ENCODE data around the gene UBE3B.

Gene UBE3B

DNA sequence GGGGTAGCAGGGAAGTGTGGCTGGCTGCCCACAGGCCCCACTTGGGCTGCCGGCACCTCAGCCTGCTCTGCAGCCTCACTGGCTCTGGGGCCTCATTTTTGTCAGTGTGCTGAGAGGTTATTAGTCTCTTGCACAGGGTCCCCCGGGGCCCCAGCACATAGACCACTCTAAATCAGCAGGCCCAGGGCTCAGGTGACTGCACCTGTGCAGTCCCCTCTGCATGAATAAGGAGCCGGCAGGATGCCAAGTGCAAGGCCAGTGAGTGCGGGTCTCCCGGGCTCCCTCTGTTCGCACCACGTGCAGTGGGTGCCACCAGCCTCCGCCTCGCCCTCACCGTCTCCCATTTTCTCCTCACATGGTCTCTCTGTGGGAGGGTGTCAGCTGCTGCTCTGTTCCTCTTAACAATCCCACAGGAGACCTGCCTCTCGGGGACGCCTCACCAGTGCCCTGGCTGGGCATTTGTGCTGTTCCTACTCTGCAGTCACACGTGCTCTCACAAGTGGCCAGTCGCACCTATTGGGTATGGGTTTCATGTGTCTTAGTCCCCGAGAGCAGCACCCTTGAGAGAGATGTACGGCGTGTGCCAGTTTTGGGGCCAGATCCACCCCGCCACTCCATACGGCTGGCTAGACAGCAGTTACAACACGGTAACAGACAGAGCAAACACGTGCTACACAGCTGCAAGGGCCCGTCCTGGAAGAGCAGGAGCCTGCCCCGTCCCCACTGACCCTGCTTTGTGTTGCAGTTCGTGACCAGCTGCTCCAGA lies 55.5 kb downstream of the UBE3B start:
- DNase-seq: no peak

DNA sequence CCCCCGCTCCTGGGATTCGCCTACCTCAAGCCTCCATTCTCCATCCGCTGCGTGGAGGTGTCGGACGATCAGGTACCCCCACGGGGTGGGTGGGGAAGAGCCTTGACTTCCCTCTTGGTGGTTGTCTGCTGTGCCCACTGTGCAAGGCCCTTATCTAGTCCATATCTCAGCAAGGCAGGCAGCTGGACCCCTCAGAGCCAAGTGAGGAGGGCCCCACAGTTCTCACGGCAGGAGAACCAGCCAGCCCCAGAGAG lies 56.0 kb downstream of the UBE3B start:
- DNase-seq: no peak

GRCh38 chr12:109534456-109534855 lies 57.0 kb downstream of the UBE3B start:
- no peak for DNase-seq

- no peak for DNase-seq
These were observed 57.9 kb downstream of the UBE3B start for GRCh38 chr12:109535231-109535862.

DNA sequence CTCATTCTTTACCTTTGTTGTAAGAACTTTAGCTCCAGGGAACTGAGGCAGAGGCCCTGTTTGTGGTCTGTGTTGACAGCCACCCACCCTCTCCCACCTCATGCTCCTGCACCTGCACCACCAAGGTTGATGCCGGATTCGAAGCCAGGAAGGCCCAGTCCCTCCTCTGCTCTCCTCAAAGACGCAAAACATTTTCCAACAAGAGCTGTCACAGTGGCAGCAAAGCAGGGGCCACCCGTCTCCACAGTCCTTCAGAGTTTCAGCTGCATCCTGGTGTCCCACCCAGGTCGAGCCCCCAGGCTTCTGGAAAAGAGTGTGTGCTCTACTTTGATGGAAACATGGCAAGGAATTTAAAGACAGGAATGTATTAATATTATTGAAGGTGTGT lies 58.4 kb downstream of the UBE3B start:
- DNase-seq: no peak

DNA sequence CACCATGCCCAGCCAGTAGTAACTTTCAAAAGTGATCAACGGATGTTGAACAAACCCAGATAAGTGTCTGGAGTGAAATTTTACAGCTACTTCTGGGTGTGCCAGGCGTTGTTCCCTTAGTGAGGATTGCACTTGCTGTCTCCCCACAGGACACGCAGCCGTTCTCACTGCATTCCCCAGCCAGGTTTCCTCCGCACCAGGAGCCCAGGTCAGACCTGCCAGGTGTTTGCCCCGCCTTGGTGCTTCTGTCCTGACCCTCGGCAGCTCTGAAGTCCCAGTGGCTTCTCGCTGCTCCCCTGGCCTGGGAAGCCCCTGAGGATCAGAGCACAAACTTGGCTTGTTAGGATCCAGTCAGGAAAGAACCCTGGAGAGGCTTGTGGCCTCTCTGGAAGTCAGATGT lies 59.7 kb downstream of the UBE3B start:
- DNase-seq: no peak

- DNase-seq: no peak
These were observed 60.9 kb downstream of the UBE3B start for GRCh38 chr12:109538191-109538863.

DNA sequence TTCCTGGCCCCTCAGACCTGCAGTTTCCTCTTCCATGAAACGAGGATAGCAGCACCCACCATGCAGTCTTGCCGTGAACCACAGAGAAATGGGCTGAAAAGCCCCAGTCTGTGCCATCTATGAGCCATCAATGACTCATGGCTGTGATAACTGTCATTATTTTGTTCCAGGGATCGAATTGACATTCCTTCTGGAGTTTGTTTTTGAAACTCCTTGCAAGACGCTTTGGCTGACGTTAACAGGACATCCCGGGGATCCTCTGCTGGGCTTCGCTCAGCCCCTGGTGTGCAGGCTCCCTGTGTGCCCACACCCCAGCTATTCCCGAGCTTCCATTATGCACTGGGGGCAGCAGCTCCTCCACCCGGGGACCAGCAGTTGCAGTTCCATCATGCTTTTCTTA lies 62.1 kb downstream of the UBE3B start:
- no peak for DNase-seq

DNA sequence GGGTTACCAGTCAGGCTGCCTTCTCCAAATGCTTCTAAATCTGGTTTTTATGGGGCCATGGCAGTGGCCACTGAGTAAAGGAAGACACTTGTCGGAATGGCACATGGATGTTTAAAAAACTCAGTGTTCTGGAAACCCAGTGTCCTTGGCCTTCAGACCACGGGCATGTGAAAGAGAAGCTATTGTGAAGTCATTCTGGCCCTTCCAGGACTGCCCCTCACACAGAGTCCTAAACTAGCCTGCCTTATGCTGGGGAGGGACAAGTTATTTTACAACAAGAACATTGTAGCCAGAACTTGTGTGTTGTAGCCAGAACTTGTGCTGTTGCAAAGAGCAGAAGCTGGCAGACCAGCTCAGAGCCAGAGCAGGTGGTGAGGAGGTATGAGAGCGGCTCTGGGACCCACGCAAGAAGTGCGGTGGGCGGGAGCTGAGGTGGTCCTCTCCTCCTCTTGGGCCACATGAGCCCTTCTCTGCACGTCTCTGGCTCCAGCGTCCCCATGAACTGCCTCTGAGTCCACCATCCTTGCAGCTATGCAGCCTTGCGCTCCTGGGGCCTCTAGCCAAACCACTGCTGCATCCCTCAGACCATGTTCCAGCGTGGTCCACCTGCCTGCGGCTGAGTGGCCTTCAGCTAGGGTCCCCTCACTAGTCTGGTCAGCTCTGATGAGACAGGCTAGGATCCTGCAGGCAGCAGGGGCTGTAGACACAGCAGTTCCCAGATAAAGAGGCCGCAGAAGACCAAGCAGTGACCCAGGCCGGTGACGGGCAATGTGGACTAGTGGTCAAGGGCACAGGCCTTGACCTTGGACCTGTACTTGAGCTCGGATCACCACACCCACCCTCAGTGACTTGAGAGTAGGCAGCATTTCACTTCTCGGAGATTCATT lies 63.3 kb downstream of the UBE3B start:
- DNase-seq: no peak

- no peak for DNase-seq
These were observed 63.9 kb downstream of the UBE3B start for GRCh38 chr12:109541413-109541726.

GRCh38 chr12:109542014-109542413 lies 64.6 kb downstream of the UBE3B start:
- DNase-seq: no peak

DNA sequence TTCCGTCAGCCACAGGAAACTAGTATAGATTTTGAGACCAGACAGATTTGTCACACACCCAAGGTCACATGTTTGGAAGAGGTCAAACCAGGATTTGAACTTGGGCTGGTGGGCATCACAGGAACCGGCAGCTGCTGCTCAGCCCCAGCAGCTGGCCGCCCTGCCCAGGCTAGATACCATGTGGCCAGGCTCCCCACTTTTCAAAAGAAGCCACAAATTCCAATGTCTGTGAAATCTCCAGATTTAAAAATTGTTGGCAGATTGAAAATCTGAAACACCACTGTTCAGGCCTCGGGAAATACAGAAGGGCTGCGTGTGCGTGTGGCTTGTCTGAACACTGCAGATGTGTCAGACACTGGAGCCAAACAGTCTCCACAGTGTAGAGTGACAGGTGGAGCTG lies 65.4 kb downstream of the UBE3B start:
- DNase-seq: no peak

DNA sequence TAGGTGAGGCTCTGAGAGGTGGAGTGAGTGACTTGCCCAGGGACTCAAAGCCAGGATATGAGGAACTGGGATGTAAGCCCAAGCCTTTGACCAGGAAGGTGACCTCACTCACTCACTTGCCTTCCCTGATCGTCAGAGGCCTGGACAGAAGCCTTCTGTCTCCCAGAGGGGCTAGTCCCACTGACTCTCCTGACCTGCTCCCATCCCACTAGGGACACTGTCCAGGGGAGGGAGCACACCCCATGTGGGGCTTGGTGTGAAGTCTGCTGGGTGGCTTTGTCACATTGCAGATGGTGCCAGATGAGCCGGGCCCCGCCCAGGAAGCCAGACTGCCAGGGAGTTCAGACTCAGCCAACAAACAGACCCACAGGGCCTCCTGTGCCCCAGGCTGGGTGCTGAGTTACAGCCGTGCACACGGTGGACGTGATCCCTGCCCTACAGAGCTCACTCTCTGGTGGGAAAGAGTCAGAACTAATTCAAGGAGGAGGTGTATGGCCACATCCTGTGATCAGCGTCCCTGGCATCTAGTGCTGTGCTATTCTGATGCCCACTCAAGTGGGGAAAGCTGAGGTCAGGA lies 67.6 kb downstream of the UBE3B start:
- DNase-seq: peak; percentile 6

DNA sequence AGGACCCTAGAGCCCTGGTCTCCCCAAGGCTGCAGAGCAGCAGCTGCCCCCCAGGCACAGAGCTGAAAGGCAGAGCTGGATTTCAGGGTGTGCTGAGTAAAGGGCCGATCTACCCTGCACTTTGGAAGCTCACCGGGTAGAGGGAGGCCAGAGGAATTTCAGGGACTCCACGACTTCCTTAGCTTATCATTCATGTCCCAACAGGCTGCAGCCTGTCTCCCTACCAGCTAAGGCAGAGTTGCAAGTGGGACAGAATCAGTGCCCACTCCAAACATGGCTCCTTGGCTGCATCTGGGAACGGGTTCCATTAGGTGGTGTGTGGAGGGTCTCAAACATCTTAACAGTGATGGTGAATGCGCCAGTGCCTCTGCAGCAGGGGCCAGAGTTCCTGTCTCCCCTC lies 68.4 kb downstream of the UBE3B start:
- DNase-seq: no peak

DNA sequence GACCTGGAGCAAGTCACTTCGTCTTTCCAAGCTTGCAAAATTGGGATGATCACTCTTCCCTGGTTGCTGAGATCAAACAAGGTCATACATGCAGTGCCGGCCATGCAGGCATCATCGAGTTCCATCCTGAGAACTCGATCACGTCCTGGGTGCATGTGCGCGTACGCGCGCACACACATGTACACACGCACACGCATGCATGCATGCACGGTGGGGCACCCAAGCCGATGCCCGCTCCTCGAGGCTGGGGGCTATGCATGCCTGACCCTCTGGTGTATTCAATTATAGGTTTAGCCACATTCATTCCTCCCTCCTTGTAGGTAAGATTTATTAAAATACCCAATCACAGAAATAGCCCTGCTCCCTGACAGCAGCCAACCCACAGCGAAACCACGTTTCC lies 69.9 kb downstream of the UBE3B start:
- DNase-seq: no peak

- DNase-seq: no peak
These were observed 70.8 kb downstream of the UBE3B start for GRCh38 chr12:109548258-109548657.

- DNase-seq: no peak
These were observed 72.3 kb downstream of the UBE3B start for GRCh38 chr12:109549613-109550270.

DNA sequence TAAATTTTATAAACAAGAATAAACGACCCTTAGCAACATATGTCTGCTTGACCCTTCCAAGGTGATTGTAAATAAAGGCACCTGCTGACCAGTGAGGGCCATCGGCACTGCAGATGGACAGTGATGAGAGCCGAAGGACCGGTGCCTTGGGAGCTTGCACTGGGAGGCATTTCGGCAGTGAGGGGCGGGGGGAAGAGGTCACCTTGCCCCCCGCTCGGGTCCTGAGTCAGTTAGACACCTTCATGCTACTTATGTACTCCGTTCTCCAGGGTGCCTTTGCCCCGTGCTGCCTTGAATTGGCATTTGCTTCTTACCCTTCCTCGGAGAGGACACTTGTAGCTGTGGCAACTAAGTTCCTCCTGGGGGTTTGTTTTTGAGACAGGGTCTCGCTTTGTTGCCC lies 72.8 kb downstream of the UBE3B start:
- DNase-seq: no peak

DNA sequence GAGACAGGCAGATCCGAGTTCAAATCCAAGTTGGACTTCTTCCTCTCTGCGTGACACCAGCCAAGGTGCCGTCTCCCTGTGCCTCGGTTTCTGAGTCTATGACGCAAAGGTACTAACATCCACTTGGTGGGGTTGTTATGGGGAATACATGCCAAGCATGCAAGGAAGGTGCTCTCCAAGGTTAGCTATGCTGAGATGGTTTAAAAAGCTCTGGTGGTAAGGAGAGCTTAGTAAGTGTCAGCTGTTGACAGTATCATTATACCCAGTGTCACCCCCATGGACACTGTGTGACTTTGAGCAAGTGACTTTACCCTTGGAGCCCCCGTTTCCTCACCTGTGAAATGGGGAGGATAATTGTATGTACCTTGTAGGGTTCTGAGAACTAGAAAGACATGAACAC lies 73.7 kb downstream of the UBE3B start:
- no peak for DNase-seq

DNA sequence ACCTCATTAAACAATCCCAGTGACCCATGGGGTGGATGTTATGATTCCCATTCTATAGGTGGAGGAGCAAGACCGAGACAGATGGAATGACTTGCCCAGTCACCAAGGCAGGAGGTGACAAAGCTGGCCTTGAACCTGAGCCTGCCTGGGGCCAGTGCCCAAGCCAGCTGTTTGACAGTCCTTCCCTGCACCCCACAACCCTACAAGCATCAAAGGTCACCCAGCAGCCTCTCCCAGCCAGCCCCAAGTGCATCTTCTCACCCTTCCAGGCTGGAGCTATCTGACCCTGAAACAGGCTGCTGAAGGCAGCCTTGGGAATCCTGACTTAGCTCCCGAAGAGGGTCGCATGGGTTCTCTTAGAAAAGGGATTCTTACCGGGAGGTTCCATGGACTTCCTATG lies 75.5 kb downstream of the UBE3B start:
- no peak for DNase-seq

- DNase-seq: no peak
These were observed 76.0 kb downstream of the UBE3B start for GRCh38 chr12:109553483-109553882.

- no peak for DNase-seq
These were observed 76.6 kb downstream of the UBE3B start for GRCh38 chr12:109553906-109554500.
